ENCODE measurements around the gene NCAM2. TPM values are rescaled to one million over a fixed set of nuclear protein-coding genes. Genes with fewer than 3 reads are reported as not detected.

NCAM2 gene
- total RNA-seq, 4 donors from 2014 or later, result 0.67 to 0.95 TPM; not detected in 2

DNA sequence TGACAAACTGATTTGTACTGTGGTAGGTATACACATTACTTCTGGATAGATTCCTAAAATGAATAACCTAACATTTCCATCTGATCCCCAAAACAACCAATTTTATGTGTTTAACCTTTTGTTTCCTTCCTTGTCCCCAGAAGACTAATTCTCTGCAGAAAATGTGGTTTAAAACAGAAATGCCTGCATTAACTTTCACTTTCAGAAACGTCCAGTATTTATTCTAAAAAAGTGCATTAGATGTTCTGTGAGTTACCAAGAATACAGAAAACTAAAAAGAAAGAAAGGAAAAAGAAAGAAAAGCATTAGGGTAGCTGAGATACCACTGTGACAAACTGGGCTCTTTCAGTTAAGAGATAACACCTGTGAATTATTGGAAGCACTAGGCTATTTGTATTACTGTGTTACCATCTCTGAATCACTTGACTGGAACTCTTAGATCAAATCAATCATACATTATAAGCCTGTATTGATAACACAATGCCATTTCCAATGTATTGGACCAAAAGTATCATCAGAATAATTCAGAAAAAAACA, 177.7 kb downstream of the NCAM2 start:
- Histone ChIP-seq H3K4me3 (peak overlapping the region in 1 of 4 donors; percentile 6), H3K4me1 (no peaks in the 10 kb centered on the region), H3K9me3 (no peaks in the 10 kb centered on the region), H3K27me3 (no peaks in the 10 kb centered on the region), H3K27ac (no peak overlapping the region), H3K36me3 (no peaks in the 10 kb centered on the region)
- intact Hi-C loops (cut with DNase I), result no loop called here
- no peak for DNase-seq
- 0 to 6% methylated on average over 1 of the region's 1 CpG for WGBS, 2 donors
- TF ChIP-seq POLR2A (IDR thresholded peaks at IDR 0.05), result no peak
- TF ChIP-seq, protein P1, sequence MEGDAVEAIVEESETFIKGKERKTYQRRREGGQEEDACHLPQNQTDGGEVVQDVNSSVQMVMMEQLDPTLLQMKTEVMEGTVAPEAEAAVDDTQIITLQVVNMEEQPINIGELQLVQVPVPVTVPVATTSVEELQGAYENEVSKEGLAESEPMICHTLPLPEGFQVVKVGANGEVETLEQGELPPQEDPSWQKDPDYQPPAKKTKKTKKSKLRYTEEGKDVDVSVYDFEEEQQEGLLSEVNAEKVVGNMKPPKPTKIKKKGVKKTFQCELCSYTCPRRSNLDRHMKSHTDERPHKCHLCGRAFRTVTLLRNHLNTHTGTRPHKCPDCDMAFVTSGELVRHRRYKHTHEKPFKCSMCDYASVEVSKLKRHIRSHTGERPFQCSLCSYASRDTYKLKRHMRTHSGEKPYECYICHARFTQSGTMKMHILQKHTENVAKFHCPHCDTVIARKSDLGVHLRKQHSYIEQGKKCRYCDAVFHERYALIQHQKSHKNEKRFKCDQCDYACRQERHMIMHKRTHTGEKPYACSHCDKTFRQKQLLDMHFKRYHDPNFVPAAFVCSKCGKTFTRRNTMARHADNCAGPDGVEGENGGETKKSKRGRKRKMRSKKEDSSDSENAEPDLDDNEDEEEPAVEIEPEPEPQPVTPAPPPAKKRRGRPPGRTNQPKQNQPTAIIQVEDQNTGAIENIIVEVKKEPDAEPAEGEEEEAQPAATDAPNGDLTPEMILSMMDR (IDR thresholded peaks at IDR 0.05), result no peak

DNA sequence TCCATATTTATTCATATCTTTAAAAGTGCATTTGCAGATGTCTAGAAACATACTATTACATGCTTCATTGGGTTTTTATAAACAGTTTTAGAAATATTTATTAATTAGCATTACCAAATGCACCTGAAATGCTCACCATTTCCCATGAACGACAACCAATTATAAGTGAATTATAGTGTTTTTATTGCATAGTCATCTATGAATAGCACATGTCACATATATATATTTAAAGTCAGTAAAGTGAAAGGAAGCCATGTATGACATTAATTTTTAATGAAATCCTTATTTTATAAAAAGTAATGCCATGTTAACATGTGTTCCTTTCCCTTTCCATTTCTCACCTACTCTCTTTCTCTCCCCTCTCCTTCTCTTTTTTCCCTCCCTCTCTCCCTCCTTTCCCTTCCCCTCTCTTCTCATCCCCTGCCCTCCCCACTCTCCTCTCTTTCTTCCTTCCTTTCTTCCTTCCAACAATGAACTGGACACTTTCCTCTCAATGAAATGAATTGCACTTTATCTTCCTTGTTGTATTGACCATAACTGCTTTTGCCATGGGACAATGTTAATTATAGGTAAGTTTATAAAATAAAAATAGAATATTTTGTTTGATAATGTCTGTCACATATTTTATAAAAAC, 179.3 kb downstream of the NCAM2 start:
- H3K27ac ChIP-seq, result no peak overlapping the region
- DNase-seq, result no peak
- intact Hi-C loops (cut with DNase I), result no loop called here
- no peaks in the 10 kb centered on the region for H3K36me3 ChIP-seq
- TF ChIP-seq POLR2A (IDR thresholded peaks at IDR 0.05), result no peak
- TF ChIP-seq, protein P1 (IDR thresholded peaks at IDR 0.05), result no peak
- H3K4me3 ChIP-seq, result no peak overlapping the region
- 79 to 88% methylated on average over 1 of the region's 1 CpG for WGBS, 2 donors
- H3K27me3 ChIP-seq, result no peaks in the 10 kb centered on the region
- H3K4me1 ChIP-seq, result no peaks in the 10 kb centered on the region
- no peaks in the 10 kb centered on the region for H3K9me3 ChIP-seq

- intact Hi-C loops (cut with DNase I), result no loop called here
These were observed 181.6 kb downstream of the NCAM2 start for GRCh38 chr21:21179619-21180298.

DNA sequence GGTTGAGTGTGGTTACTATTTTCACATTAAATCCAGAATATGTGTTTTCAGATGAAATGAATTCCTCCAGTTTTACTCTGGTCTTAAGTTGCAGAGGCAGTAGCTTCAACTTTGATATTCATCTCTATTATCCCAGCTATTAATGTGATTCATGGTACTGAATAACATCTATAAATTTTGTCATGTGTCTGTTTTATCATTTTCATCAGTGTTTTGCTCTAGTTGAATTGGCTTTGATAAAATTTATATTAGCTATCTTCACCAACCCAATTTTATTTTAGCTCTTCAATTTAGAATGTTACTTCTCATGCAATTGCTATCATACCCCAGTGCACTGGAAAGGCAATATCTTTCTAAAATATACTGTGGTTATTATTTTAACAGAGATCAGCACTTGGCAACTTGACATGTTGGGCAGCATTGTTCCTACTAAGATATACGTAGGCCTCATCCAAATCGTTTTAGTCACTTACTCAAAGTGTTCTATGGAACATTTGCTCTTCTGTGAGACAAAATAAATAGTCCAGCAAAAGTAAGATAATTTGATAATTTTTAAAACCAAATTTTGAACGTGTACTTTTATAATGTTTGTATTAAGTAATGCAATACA, 184.3 kb downstream of the NCAM2 start:
- Histone ChIP-seq H3K4me1 (no peaks in the 10 kb centered on the region), H3K36me3 (no peaks in the 10 kb centered on the region), H3K27me3 (no peaks in the 10 kb centered on the region), H3K4me3 (no peak overlapping the region), H3K9me3 (no peaks in the 10 kb centered on the region), H3K27ac (no peak overlapping the region)
- DNase-seq, result no peak
- TF ChIP-seq, protein P1 (IDR thresholded peaks at IDR 0.05), result no peak
- TF ChIP-seq POLR2A (IDR thresholded peaks at IDR 0.05), result no peak
- 44 to 51% methylated on average over 3 of the region's 3 CpGs for WGBS, 2 donors
- intact Hi-C loops (cut with DNase I), result no loop called here

More at GRCh38 chr21:21179619-21180298, 181.6 kb downstream of the NCAM2 start:
- no peaks in the 10 kb centered on the region for H3K9me3 ChIP-seq
- no peaks in the 10 kb centered on the region for H3K36me3 ChIP-seq
- no peaks in the 10 kb centered on the region for H3K27me3 ChIP-seq
- no peak overlapping the region for H3K4me3 ChIP-seq
- no peak overlapping the region for H3K27ac ChIP-seq
- DNase-seq, result no peak
- no peak for TF ChIP-seq POLR2A (IDR thresholded peaks at IDR 0.05)
- TF ChIP-seq, protein P1 (IDR thresholded peaks at IDR 0.05), result no peak
- WGBS, 2 donors, result 68 to 77% methylated on average over 7 of the region's 7 CpGs
- no peaks in the 10 kb centered on the region for H3K4me1 ChIP-seq

GRCh38 chr21:21183092-21183491, 184.9 kb downstream of the NCAM2 start:
- H3K36me3 ChIP-seq, result no peaks in the 10 kb centered on the region
- no peaks in the 10 kb centered on the region for H3K27me3 ChIP-seq
- H3K9me3 ChIP-seq, result no peaks in the 10 kb centered on the region
- intact Hi-C loops (cut with DNase I), result no loop called here
- 64 to 72% methylated on average over 3 of the region's 3 CpGs for WGBS, 2 donors
- TF ChIP-seq, protein P1 (IDR thresholded peaks at IDR 0.05), result no peak
- no peak for TF ChIP-seq POLR2A (IDR thresholded peaks at IDR 0.05)
- H3K4me1 ChIP-seq, result no peaks in the 10 kb centered on the region
- DNase-seq, result no peak
- no peak overlapping the region for H3K4me3 ChIP-seq
- H3K27ac ChIP-seq, result no peak overlapping the region

All from esophagus squamous epithelium (tissue), 5 donors.